HG03064 (cell line): Measurements from ENCODE around the gene XPO4.
"Not testable (repeated sequence)": the region's sequence is repeated elsewhere in the genome, so short reads cannot be mapped to it uniquely, and the experiment has no call there.

Experiments used
- ATAC-seq: cut with Tn5 transposase; IDR thresholded peaks from one replicate; pipeline ENCODE4 v1.9.1; 2021; ENCODE audit warnings: low read depth; ENCODE audit not compliant: unreplicated experiment

Gene XPO4

GRCh38 chr13:20902438-20903163 lies at the start of gene XPO4:
Gene XPO4 (minus strand): TSS chr13:20902746. CDS start chr13:20902738, 8 bp downstream.
- ATAC-seq: peak; percentile 96

- ATAC-seq: not testable (repeated sequence)
These were observed 45.5 kb upstream of the XPO4 start for GRCh38 chr13:20948001-20948400.

GRCh38 chr13:20945952-20946383 lies 43.4 kb upstream of the XPO4 start:
- ATAC-seq: no peak

- ATAC-seq: no peak
These were observed 40.5 kb upstream of the XPO4 start for GRCh38 chr13:20942938-20943559.

GRCh38 chr13:20940511-20940910 lies 38.0 kb upstream of the XPO4 start:
- not testable (repeated sequence) for ATAC-seq

GRCh38 chr13:20940083-20940482 lies 37.5 kb upstream of the XPO4 start:
- ATAC-seq: no peak

GRCh38 chr13:20939662-20940061 lies 37.1 kb upstream of the XPO4 start:
- no peak for ATAC-seq

GRCh38 chr13:20938302-20938701 lies 35.8 kb upstream of the XPO4 start:
- no peak for ATAC-seq

GRCh38 chr13:20927596-20928257 lies 25.2 kb upstream of the XPO4 start:
- ATAC-seq: no peak

GRCh38 chr13:20925395-20925790 lies 22.8 kb upstream of the XPO4 start:
- ATAC-seq: not testable (repeated sequence)

- ATAC-seq: no peak
These were observed 22.3 kb upstream of the XPO4 start for GRCh38 chr13:20924758-20925394.

- no peak for ATAC-seq
These were observed 20.7 kb upstream of the XPO4 start for GRCh38 chr13:20923272-20923671.

- ATAC-seq: no peak
These were observed 19.0 kb upstream of the XPO4 start for GRCh38 chr13:20921572-20921971.

GRCh38 chr13:20915676-20916075 lies 13.1 kb upstream of the XPO4 start:
- not testable (repeated sequence) for ATAC-seq

GRCh38 chr13:20911037-20911436 lies 8.5 kb upstream of the XPO4 start:
- no peak for ATAC-seq

- ATAC-seq: no peak
These were observed 6.4 kb upstream of the XPO4 start for GRCh38 chr13:20908714-20909497.

- no peak for ATAC-seq
These were observed 2.4 kb upstream of the XPO4 start for GRCh38 chr13:20904908-20905307.

GRCh38 chr13:20903164-20903475 lies 574 bp upstream of the XPO4 start:
- ATAC-seq: no peak

- peak; percentile 29 for ATAC-seq
These were observed 693 bp downstream of the XPO4 start for GRCh38 chr13:20901668-20902437.

GRCh38 chr13:20894245-20894644 lies 8.3 kb downstream of the XPO4 start:
- no peak for ATAC-seq
